ENCODE results near the gene MBNL1.

GRCh38 chr3:152313914-152314313, 45.2 kb downstream of the MBNL1 start:
- no peak for TF ChIP-seq CTCF (IDR thresholded peaks at IDR 0.05)
- no peak for TF ChIP-seq POLR2A (IDR thresholded peaks at IDR 0.05)
